Measurements from ENCODE around the gene RASGEF1C.

RASGEF1C gene

GRCh38 chr5:180070756-180071530, 138.1 kb downstream of the RASGEF1C start:
- Histone ChIP-seq H3K4me3 (ENCODE audit: low read length) (peak overlapping the region; percentile 78), H3K4me1 (ENCODE audit: insufficient read depth, low read length) (peaks cover 30% of the 10 kb centered on the region), H3K9me3 (ENCODE audit: low read length) (no peaks in the 10 kb centered on the region), H2AFZ (ENCODE audit: low read depth, low read length) (peak overlapping the region; percentile 46), H3K27me3 (ENCODE audit: insufficient read depth, low read length) (no peaks in the 10 kb centered on the region), H3K36me3 (ENCODE audit: insufficient read depth, low read length) (no peaks in the 10 kb centered on the region)

DNA sequence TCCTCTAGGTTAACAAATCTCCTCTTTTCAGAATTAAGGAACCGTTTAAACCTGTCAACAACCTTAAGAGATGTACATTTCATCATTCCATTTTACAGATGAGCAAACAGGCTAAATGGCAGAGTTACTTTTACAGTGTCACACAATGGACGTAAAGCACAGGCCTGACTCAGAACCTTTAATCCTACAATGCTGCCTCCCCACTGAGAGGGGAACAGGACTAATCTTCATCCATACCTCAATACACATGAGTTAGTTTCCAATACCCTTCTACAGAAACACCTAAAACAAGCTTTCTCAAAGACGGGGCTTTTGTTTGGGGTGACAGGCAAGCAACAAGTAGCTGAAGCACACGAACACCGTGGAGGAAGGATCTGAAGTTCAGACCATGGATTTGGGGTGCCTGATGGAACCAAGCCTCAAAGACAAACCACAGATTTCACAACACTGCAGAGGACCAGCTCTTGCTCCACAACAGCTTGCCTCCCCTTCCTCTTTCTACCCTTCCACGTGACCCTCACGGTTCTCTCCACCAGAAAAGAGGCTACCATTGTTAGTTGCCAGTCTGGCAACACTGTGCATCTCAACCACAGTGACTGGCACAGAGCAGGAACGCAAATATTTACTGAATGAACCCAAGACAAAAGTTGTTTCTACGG, 139.3 kb downstream of the RASGEF1C start:
- H3K4me3 ChIP-seq (ENCODE audit: low read length), result peak overlapping the region; percentile 78
- no peaks in the 10 kb centered on the region for H3K36me3 ChIP-seq (ENCODE audit: insufficient read depth, low read length)
- no peaks in the 10 kb centered on the region for H3K27me3 ChIP-seq (ENCODE audit: insufficient read depth, low read length)
- H3K4me1 ChIP-seq (ENCODE audit: insufficient read depth, low read length), result peaks cover 30% of the 10 kb centered on the region
- no peak overlapping the region for H2AFZ ChIP-seq (ENCODE audit: low read depth, low read length)
- H3K9me3 ChIP-seq (ENCODE audit: low read length), result peaks cover under 1% of the 10 kb centered on the region

DNA sequence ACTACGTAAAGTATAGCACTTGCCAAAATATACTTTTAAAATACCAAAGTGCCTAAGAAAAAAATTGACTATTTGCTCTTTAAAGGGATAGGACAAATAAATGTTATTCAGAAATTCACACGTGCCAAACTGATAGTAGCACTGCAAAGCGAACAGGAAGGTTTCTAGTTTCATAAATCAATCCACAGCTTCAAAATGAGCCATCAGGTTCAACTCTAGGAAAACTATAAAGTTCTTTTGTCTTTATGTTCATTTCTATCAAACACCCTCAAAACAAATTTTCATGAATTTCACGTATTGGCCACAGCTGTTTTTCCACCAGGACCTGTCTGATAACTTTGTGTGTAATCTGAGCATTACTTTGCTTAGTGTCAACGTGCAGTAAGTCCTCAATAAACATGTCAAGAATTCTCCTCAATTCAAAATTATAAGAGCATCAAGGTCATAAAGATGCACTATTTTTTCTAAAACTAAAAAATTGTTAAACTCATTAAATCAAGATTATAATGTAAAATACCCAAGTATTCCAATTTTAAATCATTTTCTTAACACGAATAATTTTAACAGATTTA, 140.4 kb downstream of the RASGEF1C start:
- H3K9me3 ChIP-seq (ENCODE audit: low read length), result peaks cover 10% of the 10 kb centered on the region
- H2AFZ ChIP-seq (ENCODE audit: low read depth, low read length), result no peak overlapping the region
- peaks cover 30% of the 10 kb centered on the region for H3K4me1 ChIP-seq (ENCODE audit: insufficient read depth, low read length)
- peak overlapping the region; percentile 78 for H3K4me3 ChIP-seq (ENCODE audit: low read length)
- no peaks in the 10 kb centered on the region for H3K27me3 ChIP-seq (ENCODE audit: insufficient read depth, low read length)
- H3K36me3 ChIP-seq (ENCODE audit: insufficient read depth, low read length), result no peaks in the 10 kb centered on the region

GRCh38 chr5:180067986-180068385, 141.0 kb downstream of the RASGEF1C start:
- H2AFZ ChIP-seq (ENCODE audit: low read depth, low read length), result no peak overlapping the region
- no peaks in the 10 kb centered on the region for H3K27me3 ChIP-seq (ENCODE audit: insufficient read depth, low read length)
- no peaks in the 10 kb centered on the region for H3K36me3 ChIP-seq (ENCODE audit: insufficient read depth, low read length)
- H3K4me3 ChIP-seq (ENCODE audit: low read length), result peak overlapping the region; percentile 78
- H3K9me3 ChIP-seq (ENCODE audit: low read length), result peaks cover 14% of the 10 kb centered on the region
- peaks cover 30% of the 10 kb centered on the region for H3K4me1 ChIP-seq (ENCODE audit: insufficient read depth, low read length)

DNA sequence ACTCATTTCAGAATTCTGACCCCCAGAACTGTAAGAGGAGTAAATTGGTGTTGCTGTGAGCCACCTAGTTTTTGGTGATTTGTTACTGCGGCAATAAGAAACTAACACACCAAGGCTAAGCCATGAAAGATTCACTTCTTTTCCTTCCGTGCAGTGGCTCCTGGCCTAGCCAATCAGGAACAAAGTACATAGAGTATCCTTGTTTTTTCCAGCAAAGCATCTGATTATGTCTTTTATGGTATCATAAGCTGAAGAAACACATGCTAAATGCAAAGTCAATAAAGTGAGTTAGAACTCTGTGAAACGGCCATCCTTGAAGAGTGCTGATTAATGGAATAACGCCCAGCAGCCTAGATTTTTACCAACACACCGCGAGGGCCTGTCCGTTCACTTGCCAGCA, 148.8 kb downstream of the RASGEF1C start:
- Histone ChIP-seq H3K36me3 (ENCODE audit: insufficient read depth, low read length) (peaks cover 13% of the 10 kb centered on the region), H2AFZ (ENCODE audit: low read depth, low read length) (no peak overlapping the region), H3K9me3 (ENCODE audit: low read length) (peaks cover 45% of the 10 kb centered on the region), H3K4me1 (ENCODE audit: insufficient read depth, low read length) (peaks cover 18% of the 10 kb centered on the region), H3K4me3 (ENCODE audit: low read length) (no peak overlapping the region), H3K27me3 (ENCODE audit: insufficient read depth, low read length) (no peaks in the 10 kb centered on the region)

- peaks cover 40% of the 10 kb centered on the region for H3K9me3 ChIP-seq (ENCODE audit: low read length)
- no peak overlapping the region for H3K4me3 ChIP-seq (ENCODE audit: low read length)
Observed at GRCh38 chr5:180059326-180059725, 149.7 kb downstream of the RASGEF1C start.

DNA sequence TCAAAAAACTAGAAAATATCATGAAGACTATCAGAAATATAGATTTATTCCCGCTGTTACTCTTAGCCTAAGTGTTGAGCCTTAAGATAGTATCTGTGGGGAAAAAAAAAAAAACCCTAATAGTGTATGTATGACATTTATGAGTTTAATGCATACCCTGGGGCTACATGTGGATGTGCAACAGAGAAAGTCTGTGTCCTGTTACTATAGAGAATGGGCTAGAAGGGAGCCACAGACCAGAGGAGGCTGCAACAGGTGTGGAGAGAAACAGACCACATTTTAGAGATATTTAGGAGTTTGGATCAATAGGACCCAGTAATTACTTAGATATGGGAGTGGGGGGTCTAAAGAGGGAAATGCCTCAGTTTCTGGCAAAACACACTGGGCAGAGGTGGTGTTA, 152.9 kb downstream of the RASGEF1C start:
- Histone ChIP-seq H3K36me3 (ENCODE audit: insufficient read depth, low read length) (peaks cover 11% of the 10 kb centered on the region), H3K4me3 (ENCODE audit: low read length) (no peak overlapping the region), H3K9me3 (ENCODE audit: low read length) (peaks cover 33% of the 10 kb centered on the region), H3K4me1 (ENCODE audit: insufficient read depth, low read length) (peaks cover 32% of the 10 kb centered on the region), H2AFZ (ENCODE audit: low read depth, low read length) (no peak overlapping the region), H3K27me3 (ENCODE audit: insufficient read depth, low read length) (no peaks in the 10 kb centered on the region)

More at GRCh38 chr5:180059326-180059725, 149.7 kb downstream of the RASGEF1C start:
- Histone ChIP-seq H3K27me3 (ENCODE audit: insufficient read depth, low read length) (no peaks in the 10 kb centered on the region), H3K4me1 (ENCODE audit: insufficient read depth, low read length) (peaks cover 22% of the 10 kb centered on the region), H2AFZ (ENCODE audit: low read depth, low read length) (no peak overlapping the region), H3K36me3 (ENCODE audit: insufficient read depth, low read length) (peaks cover 13% of the 10 kb centered on the region)

DNA sequence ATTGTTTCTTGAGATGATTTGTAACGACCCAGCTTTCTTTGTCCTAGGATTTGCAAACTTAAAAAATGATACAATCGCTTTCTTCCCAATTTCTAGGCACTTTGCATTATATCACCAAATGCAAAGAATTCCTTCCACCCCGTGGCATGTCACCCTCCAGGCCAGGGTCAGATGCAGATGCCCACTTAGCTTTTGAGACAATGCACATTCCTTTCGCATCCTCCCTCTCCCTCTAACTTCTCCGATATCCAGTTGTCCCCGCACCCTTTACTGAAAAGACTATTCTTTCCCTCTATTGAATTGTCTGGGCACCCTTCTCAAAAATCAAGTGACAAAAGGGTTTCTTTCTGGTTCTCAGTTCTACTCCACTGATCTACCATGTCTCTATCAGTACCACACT, 154.8 kb downstream of the RASGEF1C start:
- H3K4me3 ChIP-seq (ENCODE audit: low read length), result no peak overlapping the region
- peaks cover 25% of the 10 kb centered on the region for H3K9me3 ChIP-seq (ENCODE audit: low read length)
- no peaks in the 10 kb centered on the region for H3K27me3 ChIP-seq (ENCODE audit: insufficient read depth, low read length)
- H3K36me3 ChIP-seq (ENCODE audit: insufficient read depth, low read length), result peaks cover 5% of the 10 kb centered on the region
- no peak overlapping the region for H2AFZ ChIP-seq (ENCODE audit: low read depth, low read length)
- peaks cover 40% of the 10 kb centered on the region for H3K4me1 ChIP-seq (ENCODE audit: insufficient read depth, low read length)

GRCh38 chr5:180053061-180053602, 155.9 kb downstream of the RASGEF1C start:
- peaks cover 5% of the 10 kb centered on the region for H3K36me3 ChIP-seq (ENCODE audit: insufficient read depth, low read length)
- H3K4me3 ChIP-seq (ENCODE audit: low read length), result no peak overlapping the region
- no peaks in the 10 kb centered on the region for H3K27me3 ChIP-seq (ENCODE audit: insufficient read depth, low read length)
- H3K4me1 ChIP-seq (ENCODE audit: insufficient read depth, low read length), result peaks cover 40% of the 10 kb centered on the region
- H3K9me3 ChIP-seq (ENCODE audit: low read length), result peaks cover 26% of the 10 kb centered on the region
- H2AFZ ChIP-seq (ENCODE audit: low read depth, low read length), result no peak overlapping the region

- Histone ChIP-seq H3K9me3 (ENCODE audit: low read length) (peaks cover 24% of the 10 kb centered on the region), H3K4me1 (ENCODE audit: insufficient read depth, low read length) (peaks cover 34% of the 10 kb centered on the region), H3K36me3 (ENCODE audit: insufficient read depth, low read length) (peaks cover 5% of the 10 kb centered on the region)
Observed at GRCh38 chr5:180052211-180052818, 156.7 kb downstream of the RASGEF1C start.

More at GRCh38 chr5:180052211-180052818, 156.7 kb downstream of the RASGEF1C start:
- Histone ChIP-seq H2AFZ (ENCODE audit: low read depth, low read length) (no peak overlapping the region), H3K27me3 (ENCODE audit: insufficient read depth, low read length) (no peaks in the 10 kb centered on the region), H3K4me3 (ENCODE audit: low read length) (no peak overlapping the region)
